WTC11 (cell line): ENCODE results near the gene SUMO1. TPM values are rescaled to one million over a fixed set of nuclear protein-coding genes. Genes with fewer than 3 reads are reported as not detected.
A peak's percentile ranks its signal among the peaks of the same experiment; 100 is the strongest.
"Not testable (repeated sequence)": the region's sequence is repeated elsewhere in the genome, so short reads cannot be mapped to it uniquely, and the experiment has no call there.

ENCODE experiments used
- ATAC-seq: fragments of 200-7000 bp; cut with Tn5 transposase; 2 replicates; pipeline ENCODE4 v1.10.0; 2021; ENCODE audit warnings: mild to moderate bottlenecking, moderate library complexity
- CTCF ChIA-PET: fragments of 300-600 bp; sonication (Branson Sonifier 250); formaldehyde crosslinking; loops from one replicate; lab custom pipeline; 2021; ENCODE audit warnings: antibody characterized with exemption; lab: Charles Lee
- POLR2A ChIA-PET: fragments of 350-600 bp; sonication (Branson Sonifier 250); formaldehyde crosslinking; loops from one replicate; lab custom pipeline; 2021; ENCODE audit warnings: antibody characterized with exemption; lab: Charles Lee
- DNase-seq: peaks from one replicate; pipeline ENCODE4 v3.0.0; 2021; ENCODE audit warnings: low spot score
- H3K27ac Mint-ChIP-seq: 2 replicates; pipeline ENCODE4 v1.8.0; 2021; ENCODE audit warnings: mixed read lengths
- H3K27me3 Mint-ChIP-seq: 2 replicates; pipeline ENCODE4 v1.8.0; 2021; ENCODE audit warnings: low read depth, mild to moderate bottlenecking, moderate library complexity, mixed read lengths
- H3K36me3 Mint-ChIP-seq: 2 replicates; pipeline ENCODE4 v1.8.0; 2021; ENCODE audit warnings: mixed read lengths
- H3K4me1 Mint-ChIP-seq: 2 replicates; pipeline ENCODE4 v1.8.0; 2022; ENCODE audit warnings: mixed read lengths
- H3K4me3 Mint-ChIP-seq: 2 replicates; pipeline ENCODE4 v1.8.0; 2021; ENCODE audit warnings: mild to moderate bottlenecking, moderate library complexity, mixed read lengths
- H3K9me3 Mint-ChIP-seq: 2 replicates; pipeline ENCODE4 v1.8.0; 2021; ENCODE audit warnings: mixed read lengths
- E2F4 ChIP-seq: sonication (generic); formaldehyde crosslinking; IDR thresholded peaks from 2 replicates; pipeline ENCODE4 v1.8.1; 2022; ENCODE audit warnings: low read depth, mild to moderate bottlenecking, moderate library complexity, missing genetic modification reagents, borderline replicate concordance
- IRF2 ChIP-seq: sonication (generic); formaldehyde crosslinking; IDR thresholded peaks from 2 replicates; pipeline ENCODE4 v1.8.0; 2022; ENCODE audit warnings: low read depth, missing genetic modification reagents, borderline replicate concordance
- NFYB ChIP-seq: sonication (generic); formaldehyde crosslinking; conservative IDR thresholded peaks from 2 replicates; pipeline ENCODE4 v1.8.0; 2022; ENCODE audit warnings: low read depth, missing genetic modification reagents
- NR1H2 ChIP-seq: sonication (generic); formaldehyde crosslinking; IDR thresholded peaks from 2 replicates; pipeline ENCODE4 v1.9.0; 2021; ENCODE audit warnings: mild to moderate bottlenecking, moderate library complexity, missing genetic modification reagents
- PREB ChIP-seq: sonication (generic); formaldehyde crosslinking; IDR thresholded peaks from 2 replicates; pipeline ENCODE4 v1.8.1; 2022; ENCODE audit warnings: mild to moderate bottlenecking, missing genetic modification reagents, moderate library complexity, borderline replicate concordance
- SMAD4 ChIP-seq: sonication (generic); formaldehyde crosslinking; IDR thresholded peaks from 2 replicates; pipeline ENCODE4 v1.8.0; 2022; ENCODE audit warnings: mild to moderate bottlenecking, missing genetic modification reagents
- TEAD1 ChIP-seq: sonication (generic); formaldehyde crosslinking; IDR thresholded peaks from 2 replicates; pipeline ENCODE4 v1.8.0; 2022; ENCODE audit warnings: mild to moderate bottlenecking, missing genetic modification reagents
- ZBTB21 ChIP-seq: sonication (generic); formaldehyde crosslinking; IDR thresholded peaks from 2 replicates; pipeline ENCODE4 v1.8.1; 2023; ENCODE audit warnings: mild to moderate bottlenecking, missing genetic modification reagents, borderline replicate concordance
- ZNF263 ChIP-seq: sonication (generic); formaldehyde crosslinking; IDR thresholded peaks from 2 replicates; pipeline ENCODE4 v1.8.1; 2022; ENCODE audit warnings: low read depth, mild to moderate bottlenecking, moderate library complexity, missing genetic modification reagents
- total RNA-seq: library from RNA; stranded (reverse); gene quantifications from 3 replicates; pipeline ENCODE4 v1.2.3, GENCODE V29; 2021
- TF ChIP-seq, protein P1 (sequence below): fragments of 250-450 bp; sonication (Bioruptor Pico); IDR thresholded peaks from 2 replicates; pipeline ENCODE4 v1.9.0; 2021; ENCODE audit warnings: mild to moderate bottlenecking, borderline replicate concordance
- TF ChIP-seq, protein P2 (sequence below): sonication (generic); formaldehyde crosslinking; IDR thresholded peaks from 2 replicates; pipeline ENCODE4 v1.8.0; 2023; ENCODE audit warnings: missing genetic modification reagents, mild to moderate bottlenecking, borderline replicate concordance

Gene SUMO1
- total RNA-seq, 1 experiment from 2014 or later = 172 TPM

DNA sequence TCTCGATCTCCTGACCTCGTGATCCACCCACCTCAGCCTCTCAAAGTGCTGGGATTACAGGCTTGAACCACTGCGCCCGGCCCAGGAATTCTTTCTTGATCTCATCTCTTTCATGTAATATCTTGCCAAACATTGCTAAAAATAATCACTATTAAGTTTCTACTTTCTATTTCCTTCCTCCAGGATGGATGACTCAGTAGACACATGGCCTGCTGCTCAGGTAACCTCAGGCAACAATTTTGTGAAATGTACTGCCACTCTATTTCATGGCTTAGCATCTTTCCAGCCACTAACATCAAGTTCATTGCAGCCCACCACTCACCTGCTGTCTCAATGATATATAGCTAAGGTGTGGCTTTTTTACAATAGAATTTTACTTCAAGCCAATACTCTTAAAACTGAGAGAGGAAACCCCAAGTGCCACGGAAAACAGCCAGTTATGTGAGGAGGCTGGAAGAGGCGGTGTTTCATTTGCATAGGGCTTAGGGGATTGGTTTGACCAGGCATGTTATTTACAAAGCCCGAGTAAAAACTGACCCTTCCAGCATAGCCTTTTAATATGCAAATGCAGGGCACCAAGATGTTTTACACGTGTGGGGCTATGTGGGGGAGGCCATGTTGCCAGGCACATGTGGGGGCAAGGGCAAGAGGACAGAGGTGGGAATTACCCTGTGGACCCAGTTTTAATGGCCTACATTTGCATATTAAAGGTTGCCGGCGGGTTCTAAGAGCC is 11.3 kb upstream of the SUMO1 start (continued):
- TF ChIP-seq, protein P1, sequence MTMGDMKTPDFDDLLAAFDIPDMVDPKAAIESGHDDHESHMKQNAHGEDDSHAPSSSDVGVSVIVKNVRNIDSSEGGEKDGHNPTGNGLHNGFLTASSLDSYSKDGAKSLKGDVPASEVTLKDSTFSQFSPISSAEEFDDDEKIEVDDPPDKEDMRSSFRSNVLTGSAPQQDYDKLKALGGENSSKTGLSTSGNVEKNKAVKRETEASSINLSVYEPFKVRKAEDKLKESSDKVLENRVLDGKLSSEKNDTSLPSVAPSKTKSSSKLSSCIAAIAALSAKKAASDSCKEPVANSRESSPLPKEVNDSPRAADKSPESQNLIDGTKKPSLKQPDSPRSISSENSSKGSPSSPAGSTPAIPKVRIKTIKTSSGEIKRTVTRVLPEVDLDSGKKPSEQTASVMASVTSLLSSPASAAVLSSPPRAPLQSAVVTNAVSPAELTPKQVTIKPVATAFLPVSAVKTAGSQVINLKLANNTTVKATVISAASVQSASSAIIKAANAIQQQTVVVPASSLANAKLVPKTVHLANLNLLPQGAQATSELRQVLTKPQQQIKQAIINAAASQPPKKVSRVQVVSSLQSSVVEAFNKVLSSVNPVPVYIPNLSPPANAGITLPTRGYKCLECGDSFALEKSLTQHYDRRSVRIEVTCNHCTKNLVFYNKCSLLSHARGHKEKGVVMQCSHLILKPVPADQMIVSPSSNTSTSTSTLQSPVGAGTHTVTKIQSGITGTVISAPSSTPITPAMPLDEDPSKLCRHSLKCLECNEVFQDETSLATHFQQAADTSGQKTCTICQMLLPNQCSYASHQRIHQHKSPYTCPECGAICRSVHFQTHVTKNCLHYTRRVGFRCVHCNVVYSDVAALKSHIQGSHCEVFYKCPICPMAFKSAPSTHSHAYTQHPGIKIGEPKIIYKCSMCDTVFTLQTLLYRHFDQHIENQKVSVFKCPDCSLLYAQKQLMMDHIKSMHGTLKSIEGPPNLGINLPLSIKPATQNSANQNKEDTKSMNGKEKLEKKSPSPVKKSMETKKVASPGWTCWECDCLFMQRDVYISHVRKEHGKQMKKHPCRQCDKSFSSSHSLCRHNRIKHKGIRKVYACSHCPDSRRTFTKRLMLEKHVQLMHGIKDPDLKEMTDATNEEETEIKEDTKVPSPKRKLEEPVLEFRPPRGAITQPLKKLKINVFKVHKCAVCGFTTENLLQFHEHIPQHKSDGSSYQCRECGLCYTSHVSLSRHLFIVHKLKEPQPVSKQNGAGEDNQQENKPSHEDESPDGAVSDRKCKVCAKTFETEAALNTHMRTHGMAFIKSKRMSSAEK (CRISPR knock-in tag) = no peak
- TF ChIP-seq E2F4 (CRISPR knock-in tag) (no peak), ZBTB21 (no peak), SMAD4 (no peak), NR1H2 (CRISPR knock-in tag) (no peak), NFYB (CRISPR knock-in tag) (no peak), ZNF263 (CRISPR knock-in tag) (no peak), IRF2 (CRISPR knock-in tag) (no peak), PREB (CRISPR knock-in tag) (no peak), TEAD1 (CRISPR knock-in tag) (peak; percentile 79; the same call in 1 of the 2 replicates)
- TF ChIP-seq, protein P2, sequence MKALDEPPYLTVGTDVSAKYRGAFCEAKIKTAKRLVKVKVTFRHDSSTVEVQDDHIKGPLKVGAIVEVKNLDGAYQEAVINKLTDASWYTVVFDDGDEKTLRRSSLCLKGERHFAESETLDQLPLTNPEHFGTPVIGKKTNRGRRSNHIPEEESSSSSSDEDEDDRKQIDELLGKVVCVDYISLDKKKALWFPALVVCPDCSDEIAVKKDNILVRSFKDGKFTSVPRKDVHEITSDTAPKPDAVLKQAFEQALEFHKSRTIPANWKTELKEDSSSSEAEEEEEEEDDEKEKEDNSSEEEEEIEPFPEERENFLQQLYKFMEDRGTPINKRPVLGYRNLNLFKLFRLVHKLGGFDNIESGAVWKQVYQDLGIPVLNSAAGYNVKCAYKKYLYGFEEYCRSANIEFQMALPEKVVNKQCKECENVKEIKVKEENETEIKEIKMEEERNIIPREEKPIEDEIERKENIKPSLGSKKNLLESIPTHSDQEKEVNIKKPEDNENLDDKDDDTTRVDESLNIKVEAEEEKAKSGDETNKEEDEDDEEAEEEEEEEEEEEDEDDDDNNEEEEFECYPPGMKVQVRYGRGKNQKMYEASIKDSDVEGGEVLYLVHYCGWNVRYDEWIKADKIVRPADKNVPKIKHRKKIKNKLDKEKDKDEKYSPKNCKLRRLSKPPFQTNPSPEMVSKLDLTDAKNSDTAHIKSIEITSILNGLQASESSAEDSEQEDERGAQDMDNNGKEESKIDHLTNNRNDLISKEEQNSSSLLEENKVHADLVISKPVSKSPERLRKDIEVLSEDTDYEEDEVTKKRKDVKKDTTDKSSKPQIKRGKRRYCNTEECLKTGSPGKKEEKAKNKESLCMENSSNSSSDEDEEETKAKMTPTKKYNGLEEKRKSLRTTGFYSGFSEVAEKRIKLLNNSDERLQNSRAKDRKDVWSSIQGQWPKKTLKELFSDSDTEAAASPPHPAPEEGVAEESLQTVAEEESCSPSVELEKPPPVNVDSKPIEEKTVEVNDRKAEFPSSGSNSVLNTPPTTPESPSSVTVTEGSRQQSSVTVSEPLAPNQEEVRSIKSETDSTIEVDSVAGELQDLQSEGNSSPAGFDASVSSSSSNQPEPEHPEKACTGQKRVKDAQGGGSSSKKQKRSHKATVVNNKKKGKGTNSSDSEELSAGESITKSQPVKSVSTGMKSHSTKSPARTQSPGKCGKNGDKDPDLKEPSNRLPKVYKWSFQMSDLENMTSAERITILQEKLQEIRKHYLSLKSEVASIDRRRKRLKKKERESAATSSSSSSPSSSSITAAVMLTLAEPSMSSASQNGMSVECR (CRISPR knock-in tag) = no peak

- CTCF ChIA-PET, POLR2A ChIA-PET, H3K27ac Mint-ChIP-seq, ATAC-seq, H3K27me3 Mint-ChIP-seq, H3K4me3 Mint-ChIP-seq, H3K9me3 Mint-ChIP-seq, DNase-seq, H3K36me3 Mint-ChIP-seq: not testable (repeated sequence)
- peaks cover 17% of the 10 kb centered on the region for H3K4me1 Mint-ChIP-seq
These were observed 9.3 kb upstream of the SUMO1 start for GRCh38 chr2:202247710-202248109.
